ENCODE results near the gene SERPINI1.

GRCh38 chr3:167874671-167875372, 139.3 kb downstream of the SERPINI1 start:
- TF ChIP-seq ZC3H10 (CRISPR knock-in tag; IDR thresholded peaks at IDR 0.05) (no peak), RARB (CRISPR knock-in tag; IDR thresholded peaks at IDR 0.05) (no peak), CREB5 (CRISPR knock-in tag; IDR thresholded peaks at IDR 0.05; ENCODE audit: low read depth) (no peak), PPARA (CRISPR knock-in tag; IDR thresholded peaks at IDR 0.05; ENCODE audit: borderline replicate concordance) (no peak), PATZ1 (CRISPR knock-in tag; IDR thresholded peaks at IDR 0.05; ENCODE audit: borderline replicate concordance) (no peak), CSRNP3 (CRISPR knock-in tag; IDR thresholded peaks at IDR 0.05) (no peak)

Data from SK-N-SH treated with all-trans-retinoic acid at 6 μM for 48 hours (cell line).